ENCODE data around the gene GNAS-AS1.

The GNAS-AS1 gene

DNA sequence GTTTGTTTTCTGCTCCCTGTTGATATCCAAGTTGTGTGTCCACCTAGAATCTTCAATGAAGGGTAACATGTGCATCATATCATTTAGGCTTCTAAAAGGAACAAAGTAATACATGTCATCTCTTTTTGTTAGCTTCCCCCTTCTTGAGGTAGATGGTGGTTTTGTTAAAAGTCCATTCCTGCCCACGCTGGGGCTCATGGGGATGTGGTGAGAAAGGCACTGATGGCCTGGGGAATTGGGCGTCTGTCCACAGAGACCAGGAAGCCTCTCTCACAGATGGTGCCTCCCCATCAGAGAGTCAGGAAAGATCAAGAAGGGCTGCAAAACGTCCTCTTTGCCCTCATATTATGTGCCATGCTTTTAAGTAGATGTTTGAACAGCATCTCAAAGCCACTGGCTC is 34.3 kb upstream of the GNAS-AS1 start:
- no peak for DNase-seq (ENCODE audit: low spot score)

DNA sequence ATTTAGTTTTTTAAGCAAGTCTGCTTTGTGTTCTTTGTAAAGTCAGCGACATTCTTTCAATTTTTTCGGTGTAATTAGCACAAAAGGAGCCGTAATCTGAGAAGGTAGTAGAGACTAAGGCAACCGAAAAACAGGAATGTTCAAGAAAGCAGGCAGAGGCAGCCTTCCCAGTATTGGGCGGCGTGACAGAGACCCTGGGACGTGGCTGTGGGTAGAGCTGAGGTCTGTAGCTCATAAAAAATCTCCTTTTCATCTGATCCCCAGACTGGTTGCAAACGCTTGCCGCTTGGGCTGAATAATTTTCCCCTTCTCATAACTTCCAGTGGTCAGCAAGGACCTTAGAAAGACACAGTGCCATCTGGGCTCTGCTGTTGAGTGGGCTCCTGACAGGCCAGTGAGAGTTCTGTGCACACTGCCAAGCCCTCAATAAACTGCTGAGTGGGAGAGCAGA is 32.6 kb upstream of the GNAS-AS1 start:
- DNase-seq (ENCODE audit: low spot score) = no peak

GRCh38 chr20:58882704-58883089 is 32.0 kb upstream of the GNAS-AS1 start:
- DNase-seq (ENCODE audit: low spot score) = no peak

DNA sequence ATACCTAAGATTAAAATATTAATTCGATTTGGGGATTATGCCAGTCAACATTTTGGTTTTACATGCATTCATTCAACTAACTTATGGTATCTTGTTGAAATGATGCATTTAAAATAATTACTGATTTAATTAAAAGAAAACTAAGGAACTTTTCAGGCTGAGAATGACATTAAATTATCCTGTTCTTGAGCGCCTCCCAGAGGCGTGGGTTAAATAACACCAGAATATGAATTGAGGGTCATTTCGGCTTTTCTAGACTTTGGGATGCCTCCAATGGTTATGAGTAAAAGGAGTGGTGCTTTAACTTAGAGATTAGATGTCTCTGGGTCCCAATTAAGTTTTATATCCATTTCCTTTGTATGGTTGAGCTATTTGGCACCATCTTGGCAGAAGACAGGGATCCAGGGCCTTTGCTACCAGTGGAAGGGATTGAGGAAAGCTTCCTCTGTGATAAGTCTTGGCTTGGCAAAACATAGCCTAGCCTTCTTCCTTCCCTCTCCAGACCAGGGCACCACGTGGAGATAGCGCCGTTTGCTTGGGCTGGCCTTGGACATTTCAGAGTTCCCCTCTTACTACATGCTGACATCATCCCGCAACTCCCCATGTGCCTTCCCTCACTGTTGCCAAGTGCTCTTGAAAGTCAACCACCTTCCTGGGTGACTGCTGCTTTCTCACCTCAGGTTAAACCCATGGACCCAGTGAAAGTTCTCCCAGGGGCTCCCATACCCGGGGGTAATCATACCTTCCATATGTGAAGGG is 30.5 kb upstream of the GNAS-AS1 start:
- no peak for DNase-seq (ENCODE audit: low spot score)

DNA sequence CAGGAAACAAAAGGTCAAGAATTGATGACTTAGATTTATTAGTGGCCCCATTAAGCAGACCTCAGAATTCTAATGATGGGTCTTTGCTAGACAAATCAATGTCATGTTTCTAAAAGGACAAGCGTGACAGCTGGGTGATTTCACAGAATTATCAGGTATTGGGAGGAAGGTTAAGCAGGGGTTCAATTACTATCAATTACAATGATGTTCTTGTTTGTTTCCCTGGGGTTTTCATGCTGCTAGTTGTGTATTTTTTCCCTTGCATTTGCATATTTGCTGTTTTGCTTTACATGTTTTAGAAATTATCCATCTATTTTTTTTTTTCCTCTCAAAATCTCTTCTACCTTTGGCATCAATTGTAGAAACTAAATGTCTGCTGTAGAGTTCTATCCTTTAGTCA is 29.7 kb upstream of the GNAS-AS1 start:
- DNase-seq (ENCODE audit: low spot score) = no peak

DNA sequence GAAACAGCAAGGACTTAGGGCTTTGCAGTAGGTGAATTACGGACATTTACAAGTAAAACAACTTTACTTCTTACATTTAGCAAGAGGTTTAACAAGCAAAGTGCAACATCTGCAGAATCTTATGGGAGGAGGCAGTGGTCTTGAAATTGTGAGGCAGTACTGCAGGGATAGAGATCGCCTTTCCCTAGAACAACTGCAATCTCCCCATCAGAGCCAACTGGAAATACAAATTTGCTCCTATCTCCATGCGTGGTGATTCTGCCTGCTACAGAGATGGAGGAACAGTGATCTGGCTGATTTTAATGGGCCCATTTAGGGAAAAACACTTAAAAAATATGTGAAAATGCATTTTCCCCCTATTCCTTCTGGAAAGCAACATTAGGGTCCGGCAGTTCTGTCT is 27.7 kb upstream of the GNAS-AS1 start:
- DNase-seq (ENCODE audit: low spot score) = no peak

DNA sequence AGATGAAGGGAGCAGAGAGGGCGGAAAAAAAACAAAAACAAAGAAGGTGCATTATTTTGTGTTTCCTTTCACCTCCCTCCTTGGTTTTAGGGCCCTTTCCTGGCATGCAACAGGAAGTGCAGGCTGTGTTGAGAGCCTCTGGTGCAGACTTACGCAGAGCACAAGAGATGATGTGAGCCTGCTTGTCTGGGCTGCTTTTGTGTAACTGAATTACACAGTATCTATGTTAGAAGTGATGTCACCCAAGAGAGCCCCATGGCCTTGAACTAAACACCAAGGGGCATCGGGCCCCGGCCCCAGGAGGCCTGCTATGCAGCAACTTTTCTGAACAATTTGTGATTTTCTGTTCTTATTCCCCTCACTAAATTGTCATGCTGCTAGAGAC is 27.3 kb upstream of the GNAS-AS1 start:
- DNase-seq (ENCODE audit: low spot score) = no peak

GRCh38 chr20:58877050-58877975 is 26.6 kb upstream of the GNAS-AS1 start:
- DNase-seq (ENCODE audit: low spot score) = no peak

GRCh38 chr20:58876437-58876836 is 25.7 kb upstream of the GNAS-AS1 start:
- no peak for DNase-seq (ENCODE audit: low spot score)

GRCh38 chr20:58875541-58876134 is 24.9 kb upstream of the GNAS-AS1 start:
- DNase-seq (ENCODE audit: low spot score) = no peak

DNA sequence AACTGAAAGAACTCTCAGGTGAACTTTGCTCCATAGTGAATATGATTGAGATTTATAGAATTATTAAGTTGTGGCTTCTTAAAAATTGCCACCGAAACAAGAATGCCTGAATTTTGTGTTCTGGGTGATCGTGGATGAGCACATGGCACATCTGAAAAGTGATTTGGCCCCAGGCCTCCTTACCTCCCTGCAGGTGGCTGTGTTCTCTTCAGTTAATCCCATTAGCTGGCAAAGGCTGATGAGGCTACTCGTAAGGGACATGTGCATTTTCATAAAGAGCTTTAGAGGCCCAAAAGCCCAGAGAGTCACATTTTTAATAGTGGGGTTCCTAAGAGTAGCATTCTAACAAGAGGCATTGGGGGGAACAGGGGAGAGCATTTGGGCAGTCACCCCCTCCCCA is 24.4 kb upstream of the GNAS-AS1 start:
- DNase-seq (ENCODE audit: low spot score) = no peak

GRCh38 chr20:58874469-58874868 is 23.8 kb upstream of the GNAS-AS1 start:
- DNase-seq (ENCODE audit: low spot score) = no peak

- DNase-seq (ENCODE audit: low spot score) = no peak
Observed at GRCh38 chr20:58871533-58872102, 20.9 kb upstream of the GNAS-AS1 start.

- peak; percentile 68 for DNase-seq (ENCODE audit: low spot score)
Observed at GRCh38 chr20:58870293-58871014, 19.8 kb upstream of the GNAS-AS1 start.

DNA sequence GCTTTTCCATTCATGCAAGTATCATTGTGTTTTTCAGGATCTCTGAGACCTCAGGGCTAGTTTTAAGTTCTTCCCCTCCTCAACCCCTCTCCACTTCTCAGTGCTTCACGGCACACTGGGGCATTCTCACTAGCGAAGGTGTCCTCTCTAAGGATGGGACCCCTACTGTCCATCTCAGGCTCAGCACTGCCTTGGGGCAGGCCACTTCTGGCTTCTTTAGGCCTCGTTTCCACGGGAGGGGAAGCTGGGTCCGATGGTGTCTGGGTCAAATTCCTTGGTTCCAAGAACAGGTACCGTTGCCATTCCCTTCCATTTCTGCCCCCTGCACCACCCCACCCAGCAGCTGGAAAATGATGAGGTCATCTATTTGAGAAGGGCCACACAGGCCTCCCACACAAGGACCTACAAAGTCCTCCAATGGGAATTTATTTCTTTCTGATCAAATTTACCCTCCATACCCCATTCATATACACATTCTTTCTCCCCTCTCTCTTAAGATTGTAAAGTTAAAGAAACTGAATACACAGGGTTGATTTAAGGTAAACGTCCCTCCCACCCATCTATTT is 19.0 kb upstream of the GNAS-AS1 start:
- DNase-seq (ENCODE audit: low spot score) = no peak

GRCh38 chr20:58868795-58869194 is 18.1 kb upstream of the GNAS-AS1 start:
- DNase-seq (ENCODE audit: low spot score) = no peak

DNA sequence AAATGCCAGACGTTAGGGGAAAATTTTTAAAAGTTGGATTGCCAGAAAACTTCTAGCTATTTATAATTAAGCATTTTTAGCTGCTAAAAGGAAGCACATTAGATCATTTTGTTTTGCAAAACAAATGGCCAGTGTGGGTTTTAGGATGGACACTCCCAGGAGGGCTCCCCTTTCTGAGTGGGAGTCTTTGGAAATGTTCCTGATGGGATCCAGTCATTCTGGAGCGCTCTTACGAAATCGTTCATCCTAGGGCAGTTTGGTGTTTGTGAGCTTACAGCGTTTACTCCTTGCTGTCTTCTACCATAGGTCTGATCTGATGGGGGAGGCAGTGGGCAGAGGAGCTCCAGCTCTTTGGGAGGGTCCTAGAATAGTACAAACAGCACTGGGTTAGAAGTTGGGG is 16.5 kb upstream of the GNAS-AS1 start:
- no peak for DNase-seq (ENCODE audit: low spot score)

GRCh38 chr20:58865843-58866242 is 15.1 kb upstream of the GNAS-AS1 start:
- DNase-seq (ENCODE audit: low spot score) = no peak

DNA sequence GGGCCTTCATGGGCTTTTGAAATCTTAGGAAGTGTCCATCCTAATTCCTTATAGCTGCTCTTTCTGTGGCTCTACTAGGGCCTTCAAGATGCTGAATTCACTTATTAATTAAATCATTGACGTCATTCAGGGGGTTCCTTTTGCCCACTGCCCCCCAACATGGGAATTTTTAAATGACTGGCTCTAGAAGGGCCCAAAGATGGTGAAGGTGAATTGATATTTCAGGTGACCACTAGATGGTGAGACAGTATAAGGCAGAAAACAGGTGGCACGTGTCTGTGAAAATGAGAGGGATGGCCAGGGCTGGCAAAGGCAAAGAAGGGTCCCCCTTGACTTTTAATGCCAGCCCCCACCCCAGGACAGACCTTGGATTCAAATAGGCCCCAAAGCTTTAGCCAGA is 13.6 kb upstream of the GNAS-AS1 start:
- DNase-seq (ENCODE audit: low spot score) = no peak

DNA sequence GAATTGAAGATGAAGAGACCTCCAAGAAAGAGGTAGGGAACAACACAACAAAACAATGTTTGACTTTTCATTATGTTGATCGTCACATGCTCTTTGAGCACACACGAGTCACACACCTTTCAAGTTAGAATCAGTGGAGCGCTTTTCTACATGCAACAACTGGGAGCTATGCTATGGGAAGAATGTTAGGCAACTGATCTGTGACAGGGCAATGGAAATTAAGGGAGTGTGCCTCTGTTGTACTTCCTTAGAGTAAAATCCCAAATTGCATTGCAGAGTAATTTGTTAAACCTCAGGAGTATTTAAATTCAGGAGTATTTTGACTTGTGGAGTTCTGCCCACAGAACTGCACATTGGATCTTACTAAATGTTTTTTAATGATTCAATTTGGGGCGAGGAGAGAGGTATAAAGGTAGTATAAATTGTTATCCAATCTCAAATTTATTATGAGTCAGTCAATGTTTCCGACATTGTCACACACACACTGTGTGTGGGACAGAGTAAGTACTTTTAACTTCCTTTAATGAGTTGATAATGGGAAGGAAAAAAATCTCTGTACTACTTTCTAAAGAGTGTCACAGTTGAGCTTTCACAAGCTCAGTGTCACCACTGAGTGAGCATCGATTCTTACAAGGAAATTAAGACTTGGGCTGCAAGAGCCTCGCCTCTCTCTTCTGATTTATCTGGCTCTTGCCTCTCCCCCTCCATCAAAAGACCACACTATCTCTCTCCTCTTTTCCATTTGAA is 12.5 kb upstream of the GNAS-AS1 start:
- no peak for DNase-seq (ENCODE audit: low spot score)

All from LoVo (cell line).